HEK293 (cell line): ENCODE data around the gene NFKBIE.
A peak's percentile ranks its signal among the peaks of the same experiment; 100 is the strongest.

Experiments
- BCL11A ChIP-seq: fragments of 450-650 bp; formaldehyde crosslinking; IDR thresholded peaks from 2 replicates; pipeline ENCODE4 v1.5.1; 2016; ENCODE audit warnings: low read depth, missing biosample characterization, missing genetic modification characterization
- KLF7 ChIP-seq: fragments of 450-650 bp; formaldehyde crosslinking; IDR thresholded peaks from 2 replicates; pipeline ENCODE4 v1.5.1; 2016; ENCODE audit warnings: missing biosample characterization, missing genetic modification characterization, borderline replicate concordance
- RBAK ChIP-seq: fragments of 450-650 bp; formaldehyde crosslinking; IDR thresholded peaks from 2 replicates; pipeline ENCODE4 v1.5.1; 2016; ENCODE audit warnings: missing biosample characterization, missing genetic modification characterization
- SCRT2 ChIP-seq: fragments of 450-650 bp; formaldehyde crosslinking; IDR thresholded peaks from 2 replicates; pipeline ENCODE4 v1.5.1; 2016; ENCODE audit warnings: missing biosample characterization, missing genetic modification characterization
- ZFHX2 ChIP-seq: fragments of 450-650 bp; formaldehyde crosslinking; conservative IDR thresholded peaks from 2 replicates; pipeline ENCODE4 v1.5.1; 2016; ENCODE audit warnings: missing biosample characterization, missing genetic modification characterization
- ZFP37 ChIP-seq: fragments of 450-650 bp; formaldehyde crosslinking; IDR thresholded peaks from 2 replicates; pipeline ENCODE4 v1.5.1; 2016; ENCODE audit warnings: missing biosample characterization, missing genetic modification characterization
- ZNF10 ChIP-seq: fragments of 450-650 bp; formaldehyde crosslinking; IDR thresholded peaks from 2 replicates; pipeline ENCODE4 v1.5.1; 2017; ENCODE audit warnings: missing biosample characterization, missing genetic modification characterization
- ZNF138 ChIP-seq: fragments of 450-650 bp; formaldehyde crosslinking; IDR thresholded peaks from 2 replicates; pipeline ENCODE4 v1.5.1; 2016; ENCODE audit warnings: missing biosample characterization, missing genetic modification characterization, borderline replicate concordance
- ZNF184 ChIP-seq: fragments of 450-650 bp; IDR thresholded peaks from 2 replicates; pipeline ENCODE4 v1.5.1; 2018; ENCODE audit warnings: missing biosample characterization, mild to moderate bottlenecking, missing genetic modification characterization
- ZNF19 ChIP-seq: fragments of 450-650 bp; formaldehyde crosslinking; IDR thresholded peaks from 2 replicates; pipeline ENCODE4; 2016; ENCODE audit warnings: missing biosample characterization, missing genetic modification characterization, low read depth
- ZNF202 ChIP-seq: fragments of 450-650 bp; formaldehyde crosslinking; IDR thresholded peaks from 2 replicates; pipeline ENCODE4 v1.5.1; 2016; ENCODE audit warnings: missing biosample characterization, missing genetic modification characterization, borderline replicate concordance
- ZNF223 ChIP-seq: fragments of 450-650 bp; formaldehyde crosslinking; IDR thresholded peaks from 2 replicates; pipeline ENCODE4 v1.5.1; 2016; ENCODE audit warnings: missing biosample characterization, missing genetic modification characterization
- ZNF433 ChIP-seq: fragments of 450-650 bp; formaldehyde crosslinking; IDR thresholded peaks from 2 replicates; pipeline ENCODE4 v1.5.1; 2016; ENCODE audit warnings: missing biosample characterization, missing genetic modification characterization, low read depth
- ZNF560 ChIP-seq: fragments of 450-650 bp; formaldehyde crosslinking; IDR thresholded peaks from 2 replicates; pipeline ENCODE4 v1.5.1; 2017; ENCODE audit warnings: missing biosample characterization, missing genetic modification characterization, borderline replicate concordance
- ZNF623 ChIP-seq: fragments of 450-650 bp; formaldehyde crosslinking; IDR thresholded peaks from 2 replicates; pipeline ENCODE4 v1.5.1; 2016; ENCODE audit warnings: missing biosample characterization, missing genetic modification characterization
- ZNF624 ChIP-seq: fragments of 450-650 bp; formaldehyde crosslinking; IDR thresholded peaks from 2 replicates; pipeline ENCODE4 v1.5.1; 2017; ENCODE audit warnings: missing biosample characterization, missing genetic modification characterization
- ZNF654 ChIP-seq: fragments of 450-650 bp; formaldehyde crosslinking; IDR thresholded peaks from 2 replicates; pipeline ENCODE4 v1.5.1; 2016; ENCODE audit warnings: low read depth, missing biosample characterization, missing genetic modification characterization
- ZNF776 ChIP-seq: fragments of 450-650 bp; formaldehyde crosslinking; IDR thresholded peaks from 2 replicates; pipeline ENCODE4 v1.5.0; 2017; ENCODE audit warnings: missing biosample characterization, missing genetic modification characterization, borderline replicate concordance
- TF ChIP-seq, protein P1 (sequence below): fragments of 450-650 bp; formaldehyde crosslinking; IDR thresholded peaks from 2 replicates; pipeline ENCODE4 v1.5.1; 2016; ENCODE audit warnings: missing biosample characterization, missing genetic modification characterization
- TF ChIP-seq, protein P2 (sequence below): fragments of 450-650 bp; formaldehyde crosslinking; IDR thresholded peaks from 2 replicates; pipeline ENCODE4 v1.5.1; 2016; ENCODE audit warnings: missing biosample characterization, missing genetic modification characterization
- TF ChIP-seq, protein P3 (sequence below): fragments of 450-650 bp; formaldehyde crosslinking; IDR thresholded peaks from 2 replicates; pipeline ENCODE4 v1.5.1; 2016; ENCODE audit warnings: missing biosample characterization, missing genetic modification characterization
- TF ChIP-seq, protein P4 (sequence below): fragments of 450-650 bp; formaldehyde crosslinking; IDR thresholded peaks from 2 replicates; pipeline ENCODE4 v1.5.1; 2016; ENCODE audit warnings: missing biosample characterization, missing genetic modification characterization
- TF ChIP-seq, protein P5 (sequence below): fragments of 450-650 bp; formaldehyde crosslinking; IDR thresholded peaks from 2 replicates; pipeline ENCODE4 v1.5.1; 2016; ENCODE audit warnings: missing biosample characterization, missing genetic modification characterization, borderline replicate concordance
- TF ChIP-seq, protein P6 (sequence below): fragments of 450-650 bp; formaldehyde crosslinking; conservative IDR thresholded peaks from 2 replicates; pipeline ENCODE4 v1.5.1; 2016; ENCODE audit warnings: low read depth, missing biosample characterization, missing genetic modification characterization

NFKBIE gene

DNA sequence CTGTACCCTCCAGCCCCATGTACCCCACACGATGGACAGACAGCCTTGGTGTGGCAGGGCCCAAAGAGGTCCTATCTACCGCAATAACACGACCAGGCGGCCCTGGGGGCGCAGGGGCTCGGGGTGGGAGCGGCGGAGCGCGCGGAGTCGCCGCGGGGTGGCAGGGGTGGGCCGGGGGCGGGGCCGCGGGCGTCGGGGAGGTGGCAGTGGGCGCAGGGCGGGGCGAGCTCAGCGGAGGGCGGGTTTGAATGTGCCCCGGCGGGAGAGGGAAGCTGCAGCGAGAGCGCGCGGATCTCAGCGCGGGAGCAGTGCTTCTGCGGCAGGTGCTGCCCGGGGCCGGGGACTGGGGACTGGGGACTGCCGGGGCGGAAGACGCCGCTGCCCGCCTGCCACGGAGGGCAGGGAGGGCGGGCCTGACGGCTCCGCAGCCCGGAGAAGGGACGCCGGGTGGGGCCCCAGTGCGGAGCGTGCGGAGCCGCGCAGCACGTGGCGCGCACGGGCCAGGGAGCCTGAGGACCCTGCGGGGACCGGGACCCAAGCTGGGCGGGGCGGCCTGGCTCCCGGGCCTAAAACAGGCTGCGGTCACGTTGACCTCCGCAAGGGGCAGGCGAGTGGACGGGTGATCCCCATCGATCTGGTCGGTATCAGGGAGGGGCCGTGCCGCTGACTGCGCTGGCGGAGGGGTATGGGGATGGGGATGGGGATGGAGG, 41.9 kb downstream of the NFKBIE start, which contains the start of gene SLC29A1 (continued):
- TF ChIP-seq ZNF624: no peak
- TF ChIP-seq, protein P1, sequence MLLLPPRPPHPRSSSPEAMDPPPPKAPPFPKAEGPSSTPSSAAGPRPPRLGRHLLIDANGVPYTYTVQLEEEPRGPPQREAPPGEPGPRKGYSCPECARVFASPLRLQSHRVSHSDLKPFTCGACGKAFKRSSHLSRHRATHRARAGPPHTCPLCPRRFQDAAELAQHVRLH (tag by site-specific recombination): no peak
- no peak for TF ChIP-seq ZNF433 (tag by site-specific recombination)
- TF ChIP-seq, protein P2, sequence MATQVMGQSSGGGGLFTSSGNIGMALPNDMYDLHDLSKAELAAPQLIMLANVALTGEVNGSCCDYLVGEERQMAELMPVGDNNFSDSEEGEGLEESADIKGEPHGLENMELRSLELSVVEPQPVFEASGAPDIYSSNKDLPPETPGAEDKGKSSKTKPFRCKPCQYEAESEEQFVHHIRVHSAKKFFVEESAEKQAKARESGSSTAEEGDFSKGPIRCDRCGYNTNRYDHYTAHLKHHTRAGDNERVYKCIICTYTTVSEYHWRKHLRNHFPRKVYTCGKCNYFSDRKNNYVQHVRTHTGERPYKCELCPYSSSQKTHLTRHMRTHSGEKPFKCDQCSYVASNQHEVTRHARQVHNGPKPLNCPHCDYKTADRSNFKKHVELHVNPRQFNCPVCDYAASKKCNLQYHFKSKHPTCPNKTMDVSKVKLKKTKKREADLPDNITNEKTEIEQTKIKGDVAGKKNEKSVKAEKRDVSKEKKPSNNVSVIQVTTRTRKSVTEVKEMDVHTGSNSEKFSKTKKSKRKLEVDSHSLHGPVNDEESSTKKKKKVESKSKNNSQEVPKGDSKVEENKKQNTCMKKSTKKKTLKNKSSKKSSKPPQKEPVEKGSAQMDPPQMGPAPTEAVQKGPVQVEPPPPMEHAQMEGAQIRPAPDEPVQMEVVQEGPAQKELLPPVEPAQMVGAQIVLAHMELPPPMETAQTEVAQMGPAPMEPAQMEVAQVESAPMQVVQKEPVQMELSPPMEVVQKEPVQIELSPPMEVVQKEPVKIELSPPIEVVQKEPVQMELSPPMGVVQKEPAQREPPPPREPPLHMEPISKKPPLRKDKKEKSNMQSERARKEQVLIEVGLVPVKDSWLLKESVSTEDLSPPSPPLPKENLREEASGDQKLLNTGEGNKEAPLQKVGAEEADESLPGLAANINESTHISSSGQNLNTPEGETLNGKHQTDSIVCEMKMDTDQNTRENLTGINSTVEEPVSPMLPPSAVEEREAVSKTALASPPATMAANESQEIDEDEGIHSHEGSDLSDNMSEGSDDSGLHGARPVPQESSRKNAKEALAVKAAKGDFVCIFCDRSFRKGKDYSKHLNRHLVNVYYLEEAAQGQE (tag by site-specific recombination): no peak
- TF ChIP-seq ZNF184 (tag by site-specific recombination): no peak
- TF ChIP-seq, protein P3, sequence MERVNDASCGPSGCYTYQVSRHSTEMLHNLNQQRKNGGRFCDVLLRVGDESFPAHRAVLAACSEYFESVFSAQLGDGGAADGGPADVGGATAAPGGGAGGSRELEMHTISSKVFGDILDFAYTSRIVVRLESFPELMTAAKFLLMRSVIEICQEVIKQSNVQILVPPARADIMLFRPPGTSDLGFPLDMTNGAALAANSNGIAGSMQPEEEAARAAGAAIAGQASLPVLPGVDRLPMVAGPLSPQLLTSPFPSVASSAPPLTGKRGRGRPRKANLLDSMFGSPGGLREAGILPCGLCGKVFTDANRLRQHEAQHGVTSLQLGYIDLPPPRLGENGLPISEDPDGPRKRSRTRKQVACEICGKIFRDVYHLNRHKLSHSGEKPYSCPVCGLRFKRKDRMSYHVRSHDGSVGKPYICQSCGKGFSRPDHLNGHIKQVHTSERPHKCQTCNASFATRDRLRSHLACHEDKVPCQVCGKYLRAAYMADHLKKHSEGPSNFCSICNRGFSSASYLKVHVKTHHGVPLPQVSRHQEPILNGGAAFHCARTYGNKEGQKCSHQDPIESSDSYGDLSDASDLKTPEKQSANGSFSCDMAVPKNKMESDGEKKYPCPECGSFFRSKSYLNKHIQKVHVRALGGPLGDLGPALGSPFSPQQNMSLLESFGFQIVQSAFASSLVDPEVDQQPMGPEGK: 0 out of 2 replicates have a peak, but pooled peaks have one; percentile 6
- TF ChIP-seq RBAK: no peak
- TF ChIP-seq ZNF10 (tag by site-specific recombination): no peak
- no peak for TF ChIP-seq BCL11A
- TF ChIP-seq ZNF560: no peak
- TF ChIP-seq, protein P4, sequence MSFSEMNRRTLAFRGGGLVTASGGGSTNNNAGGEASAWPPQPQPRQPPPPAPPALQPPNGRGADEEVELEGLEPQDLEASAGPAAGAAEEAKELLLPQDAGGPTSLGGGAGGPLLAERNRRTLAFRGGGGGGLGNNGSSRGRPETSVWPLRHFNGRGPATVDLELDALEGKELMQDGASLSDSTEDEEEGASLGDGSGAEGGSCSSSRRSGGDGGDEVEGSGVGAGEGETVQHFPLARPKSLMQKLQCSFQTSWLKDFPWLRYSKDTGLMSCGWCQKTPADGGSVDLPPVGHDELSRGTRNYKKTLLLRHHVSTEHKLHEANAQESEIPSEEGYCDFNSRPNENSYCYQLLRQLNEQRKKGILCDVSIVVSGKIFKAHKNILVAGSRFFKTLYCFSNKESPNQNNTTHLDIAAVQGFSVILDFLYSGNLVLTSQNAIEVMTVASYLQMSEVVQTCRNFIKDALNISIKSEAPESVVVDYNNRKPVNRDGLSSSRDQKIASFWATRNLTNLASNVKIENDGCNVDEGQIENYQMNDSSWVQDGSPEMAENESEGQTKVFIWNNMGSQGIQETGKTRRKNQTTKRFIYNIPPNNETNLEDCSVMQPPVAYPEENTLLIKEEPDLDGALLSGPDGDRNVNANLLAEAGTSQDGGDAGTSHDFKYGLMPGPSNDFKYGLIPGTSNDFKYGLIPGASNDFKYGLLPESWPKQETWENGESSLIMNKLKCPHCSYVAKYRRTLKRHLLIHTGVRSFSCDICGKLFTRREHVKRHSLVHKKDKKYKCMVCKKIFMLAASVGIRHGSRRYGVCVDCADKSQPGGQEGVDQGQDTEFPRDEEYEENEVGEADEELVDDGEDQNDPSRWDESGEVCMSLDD: 0 out of 2 replicates have a peak, but pooled peaks have one; percentile 6
- TF ChIP-seq ZFP37 (tag by site-specific recombination): no peak
- TF ChIP-seq ZNF223 (tag by site-specific recombination): no peak
- TF ChIP-seq, protein P5, sequence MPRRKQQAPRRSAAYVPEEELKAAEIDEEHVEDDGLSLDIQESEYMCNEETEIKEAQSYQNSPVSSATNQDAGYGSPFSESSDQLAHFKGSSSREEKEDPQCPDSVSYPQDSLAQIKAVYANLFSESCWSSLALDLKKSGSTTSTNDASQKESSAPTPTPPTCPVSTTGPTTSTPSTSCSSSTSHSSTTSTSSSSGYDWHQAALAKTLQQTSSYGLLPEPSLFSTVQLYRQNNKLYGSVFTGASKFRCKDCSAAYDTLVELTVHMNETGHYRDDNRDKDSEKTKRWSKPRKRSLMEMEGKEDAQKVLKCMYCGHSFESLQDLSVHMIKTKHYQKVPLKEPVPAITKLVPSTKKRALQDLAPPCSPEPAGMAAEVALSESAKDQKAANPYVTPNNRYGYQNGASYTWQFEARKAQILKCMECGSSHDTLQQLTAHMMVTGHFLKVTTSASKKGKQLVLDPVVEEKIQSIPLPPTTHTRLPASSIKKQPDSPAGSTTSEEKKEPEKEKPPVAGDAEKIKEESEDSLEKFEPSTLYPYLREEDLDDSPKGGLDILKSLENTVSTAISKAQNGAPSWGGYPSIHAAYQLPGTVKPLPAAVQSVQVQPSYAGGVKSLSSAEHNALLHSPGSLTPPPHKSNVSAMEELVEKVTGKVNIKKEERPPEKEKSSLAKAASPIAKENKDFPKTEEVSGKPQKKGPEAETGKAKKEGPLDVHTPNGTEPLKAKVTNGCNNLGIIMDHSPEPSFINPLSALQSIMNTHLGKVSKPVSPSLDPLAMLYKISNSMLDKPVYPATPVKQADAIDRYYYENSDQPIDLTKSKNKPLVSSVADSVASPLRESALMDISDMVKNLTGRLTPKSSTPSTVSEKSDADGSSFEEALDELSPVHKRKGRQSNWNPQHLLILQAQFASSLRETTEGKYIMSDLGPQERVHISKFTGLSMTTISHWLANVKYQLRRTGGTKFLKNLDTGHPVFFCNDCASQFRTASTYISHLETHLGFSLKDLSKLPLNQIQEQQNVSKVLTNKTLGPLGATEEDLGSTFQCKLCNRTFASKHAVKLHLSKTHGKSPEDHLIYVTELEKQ: no peak
- TF ChIP-seq KLF7 (tag by site-specific recombination): no peak
- no peak for TF ChIP-seq ZNF202 (tag by site-specific recombination)
- TF ChIP-seq, protein P6, sequence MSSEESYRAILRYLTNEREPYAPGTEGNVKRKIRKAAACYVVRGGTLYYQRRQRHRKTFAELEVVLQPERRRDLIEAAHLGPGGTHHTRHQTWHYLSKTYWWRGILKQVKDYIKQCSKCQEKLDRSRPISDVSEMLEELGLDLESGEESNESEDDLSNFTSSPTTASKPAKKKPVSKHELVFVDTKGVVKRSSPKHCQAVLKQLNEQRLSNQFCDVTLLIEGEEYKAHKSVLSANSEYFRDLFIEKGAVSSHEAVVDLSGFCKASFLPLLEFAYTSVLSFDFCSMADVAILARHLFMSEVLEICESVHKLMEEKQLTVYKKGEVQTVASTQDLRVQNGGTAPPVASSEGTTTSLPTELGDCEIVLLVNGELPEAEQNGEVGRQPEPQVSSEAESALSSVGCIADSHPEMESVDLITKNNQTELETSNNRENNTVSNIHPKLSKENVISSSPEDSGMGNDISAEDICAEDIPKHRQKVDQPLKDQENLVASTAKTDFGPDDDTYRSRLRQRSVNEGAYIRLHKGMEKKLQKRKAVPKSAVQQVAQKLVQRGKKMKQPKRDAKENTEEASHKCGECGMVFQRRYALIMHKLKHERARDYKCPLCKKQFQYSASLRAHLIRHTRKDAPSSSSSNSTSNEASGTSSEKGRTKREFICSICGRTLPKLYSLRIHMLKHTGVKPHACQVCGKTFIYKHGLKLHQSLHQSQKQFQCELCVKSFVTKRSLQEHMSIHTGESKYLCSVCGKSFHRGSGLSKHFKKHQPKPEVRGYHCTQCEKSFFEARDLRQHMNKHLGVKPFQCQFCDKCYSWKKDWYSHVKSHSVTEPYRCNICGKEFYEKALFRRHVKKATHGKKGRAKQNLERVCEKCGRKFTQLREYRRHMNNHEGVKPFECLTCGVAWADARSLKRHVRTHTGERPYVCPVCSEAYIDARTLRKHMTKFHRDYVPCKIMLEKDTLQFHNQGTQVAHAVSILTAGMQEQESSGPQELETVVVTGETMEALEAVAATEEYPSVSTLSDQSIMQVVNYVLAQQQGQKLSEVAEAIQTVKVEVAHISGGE (tag by site-specific recombination): no peak; the same call in 1 of the 2 replicates
- TF ChIP-seq ZNF138: no peak
- TF ChIP-seq ZNF623 (tag by site-specific recombination): no peak
- no peak for TF ChIP-seq ZNF776 (tag by site-specific recombination)
- no peak for TF ChIP-seq ZNF19 (tag by site-specific recombination)
- TF ChIP-seq SCRT2: no peak
- no peak for TF ChIP-seq ZFHX2 (tag by site-specific recombination)
- TF ChIP-seq ZNF654 (tag by site-specific recombination): no peak
